ENCODE results near the gene LAMTOR4.

- TF ChIP-seq, protein P1, sequence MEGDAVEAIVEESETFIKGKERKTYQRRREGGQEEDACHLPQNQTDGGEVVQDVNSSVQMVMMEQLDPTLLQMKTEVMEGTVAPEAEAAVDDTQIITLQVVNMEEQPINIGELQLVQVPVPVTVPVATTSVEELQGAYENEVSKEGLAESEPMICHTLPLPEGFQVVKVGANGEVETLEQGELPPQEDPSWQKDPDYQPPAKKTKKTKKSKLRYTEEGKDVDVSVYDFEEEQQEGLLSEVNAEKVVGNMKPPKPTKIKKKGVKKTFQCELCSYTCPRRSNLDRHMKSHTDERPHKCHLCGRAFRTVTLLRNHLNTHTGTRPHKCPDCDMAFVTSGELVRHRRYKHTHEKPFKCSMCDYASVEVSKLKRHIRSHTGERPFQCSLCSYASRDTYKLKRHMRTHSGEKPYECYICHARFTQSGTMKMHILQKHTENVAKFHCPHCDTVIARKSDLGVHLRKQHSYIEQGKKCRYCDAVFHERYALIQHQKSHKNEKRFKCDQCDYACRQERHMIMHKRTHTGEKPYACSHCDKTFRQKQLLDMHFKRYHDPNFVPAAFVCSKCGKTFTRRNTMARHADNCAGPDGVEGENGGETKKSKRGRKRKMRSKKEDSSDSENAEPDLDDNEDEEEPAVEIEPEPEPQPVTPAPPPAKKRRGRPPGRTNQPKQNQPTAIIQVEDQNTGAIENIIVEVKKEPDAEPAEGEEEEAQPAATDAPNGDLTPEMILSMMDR (IDR thresholded peaks at IDR 0.05) = no peak
- no peak for TF ChIP-seq EZH2phosphoT487 (IDR thresholded peaks at IDR 0.05)
Observed at GRCh38 chr7:100152937-100153666, 4.4 kb downstream of the LAMTOR4 start.

Data from neural progenitor cell (in vitro differentiated cells).